ENCODE results near the gene PTMS. TPM values are rescaled to one million over a fixed set of nuclear protein-coding genes. Genes with fewer than 3 reads are reported as not detected.
A peak's percentile ranks its signal among the peaks of the same experiment; 100 is the strongest.

Gene PTMS
- total RNA-seq, 1 experiment from 2014 or later: 422 TPM

- no peak for DNase-seq
- TF ChIP-seq, protein P1, sequence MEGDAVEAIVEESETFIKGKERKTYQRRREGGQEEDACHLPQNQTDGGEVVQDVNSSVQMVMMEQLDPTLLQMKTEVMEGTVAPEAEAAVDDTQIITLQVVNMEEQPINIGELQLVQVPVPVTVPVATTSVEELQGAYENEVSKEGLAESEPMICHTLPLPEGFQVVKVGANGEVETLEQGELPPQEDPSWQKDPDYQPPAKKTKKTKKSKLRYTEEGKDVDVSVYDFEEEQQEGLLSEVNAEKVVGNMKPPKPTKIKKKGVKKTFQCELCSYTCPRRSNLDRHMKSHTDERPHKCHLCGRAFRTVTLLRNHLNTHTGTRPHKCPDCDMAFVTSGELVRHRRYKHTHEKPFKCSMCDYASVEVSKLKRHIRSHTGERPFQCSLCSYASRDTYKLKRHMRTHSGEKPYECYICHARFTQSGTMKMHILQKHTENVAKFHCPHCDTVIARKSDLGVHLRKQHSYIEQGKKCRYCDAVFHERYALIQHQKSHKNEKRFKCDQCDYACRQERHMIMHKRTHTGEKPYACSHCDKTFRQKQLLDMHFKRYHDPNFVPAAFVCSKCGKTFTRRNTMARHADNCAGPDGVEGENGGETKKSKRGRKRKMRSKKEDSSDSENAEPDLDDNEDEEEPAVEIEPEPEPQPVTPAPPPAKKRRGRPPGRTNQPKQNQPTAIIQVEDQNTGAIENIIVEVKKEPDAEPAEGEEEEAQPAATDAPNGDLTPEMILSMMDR (conservative IDR thresholded peaks at IDR 0.05): no peak
- Histone ChIP-seq H3K4ac (ENCODE audit: low read depth, low read length) (no peak overlapping the region), H3K27ac (ENCODE audit: insufficient read length, low read depth, low read length) (no peak overlapping the region), H2BK12ac (ENCODE audit: insufficient read length, low read depth, low read length) (no peak overlapping the region), H2AK5ac (ENCODE audit: insufficient read length, low read length) (no peak overlapping the region), H3K4me2 (ENCODE audit: insufficient read depth, insufficient read length, low read length) (no peak overlapping the region), H3K23ac (ENCODE audit: insufficient read length, low read depth, low read length) (no peak overlapping the region), H3K9ac (ENCODE audit: extremely low read depth, insufficient read length, low read length) (no peak overlapping the region), H3K23me2 (ENCODE audit: insufficient read length, low read depth, low read length, poor library complexity, severe bottlenecking) (peaks cover 19% of the 10 kb centered on the region), H3K14ac (ENCODE audit: insufficient read depth, low read length) (no peak overlapping the region), H3K4me1 (ENCODE audit: insufficient read depth, low read length) (no peaks in the 10 kb centered on the region; the same call in 1 of the 2 replicates), H4K91ac (ENCODE audit: insufficient read length, low read depth, low read length) (no peak overlapping the region), H2BK120ac (ENCODE audit: low read depth, low read length, poor library complexity, severe bottlenecking) (no peak overlapping the region), H3K56ac (ENCODE audit: insufficient read length, low read depth, low read length) (no peak overlapping the region), H3K79me1 (ENCODE audit: insufficient read depth, low read depth, low read length, poor library complexity, severe bottlenecking) (no peaks in the 10 kb centered on the region), H3K79me2 (ENCODE audit: insufficient read depth, low read length) (no peaks in the 10 kb centered on the region), H2AFZ (ENCODE audit: low read length) (no peak overlapping the region), H4K20me1 (ENCODE audit: control insufficient read depth, insufficient read depth, insufficient read length) (no peaks in the 10 kb centered on the region), H2BK20ac (ENCODE audit: low read depth, low read length, poor library complexity, severe bottlenecking) (no peak overlapping the region), H3K27me3 (ENCODE audit: insufficient read depth, low read length) (peaks cover 5% of the 10 kb centered on the region; the same call in 1 of the 2 replicates), H4K5ac (ENCODE audit: insufficient read length, low read depth, low read length) (no peak overlapping the region), H3K18ac (ENCODE audit: insufficient read length, low read depth, low read length) (no peak overlapping the region), H3K9me3 (ENCODE audit: control insufficient read depth, low read depth, low read length) (no peaks in the 10 kb centered on the region), H4K8ac (replicated peaks; ENCODE audit: insufficient read length, low read depth, low read length) (no peak overlapping the region), H2BK15ac (ENCODE audit: low read depth, low read length) (no peak overlapping the region), H3T11ph (ENCODE audit: low read length) (no peak overlapping the region), H2BK5ac (ENCODE audit: insufficient read length, low read length) (no peak overlapping the region)
- Mint-ChIP-seq H3K36me3 (ENCODE audit: insufficient read depth in 1 of 3, low read depth in 3 of 3) (peaks cover 14 to 36% (median 35%) of the 10 kb centered on the region in 3 experiments), H3K27ac (no peak overlapping the region; a peak in 1 of 7 replicates), H3K27me3 (ENCODE audit: low read depth) (peaks cover 47% of the 10 kb centered on the region), H3K9me3 (peaks cover 0 to 3% of the 10 kb centered on the region in 2 experiments; a peak in 2 of 5 replicates), H3K4me1 (peaks cover 49 to 66% of the 10 kb centered on the region in 2 experiments), H3K4me3 (peak overlapping the region in 1 of 2 experiments; percentile 2; a peak in 1 of 5 replicates)
- WGBS (ENCODE audit: extremely low coverage, insufficient read length, low lambda C conversion rate): no CpG with 5 or more reads among the region's 16 CpGs
These were observed 9.3 kb downstream of the PTMS start for GRCh38 chr12:6775185-6776174.
